Loucy (cell line): Measurements from ENCODE around the gene FXYD3.
A peak's percentile ranks its signal among the peaks of the same experiment; 100 is the strongest.
"Not testable (repeated sequence)": the region's sequence is repeated elsewhere in the genome, so short reads cannot be mapped to it uniquely, and the experiment has no call there.

ENCODE experiments used
- H2AFZ ChIP-seq: fragments of 200-600 bp; sonication (generic); 2 replicates; pipeline ENCODE4 v1.6.0; 2016; ENCODE audit warnings: antibody characterized with exemption, mild to moderate bottlenecking, low read length, moderate library complexity
- H3F3A ChIP-seq: fragments of 200-600 bp; 2 replicates; pipeline ENCODE4 v1.6.0; 2016; ENCODE audit warnings: antibody characterized with exemption, low read depth, mild to moderate bottlenecking
- H3K27me3 ChIP-seq: fragments of 200-600 bp; sonication (generic); 2 replicates; pipeline ENCODE4 v1.6.1; 2014; ENCODE audit warnings: low read length, mild to moderate bottlenecking; ENCODE audit not compliant: insufficient read depth, poor library complexity, severe bottlenecking
- H3K36me3 ChIP-seq: fragments of 200-600 bp; sonication (generic); 2 replicates; pipeline ENCODE4 v1.6.1; 2016; ENCODE audit warnings: low read length; ENCODE audit not compliant: insufficient read depth
- H3K4me1 ChIP-seq: fragments of 200-600 bp; sonication (generic); 2 replicates; pipeline ENCODE4 v1.5.1; 2014; ENCODE audit warnings: low read length, mild to moderate bottlenecking; ENCODE audit not compliant: insufficient read depth, poor library complexity, severe bottlenecking
- H3K4me2 ChIP-seq: fragments of 200-600 bp; sonication (generic); 2 replicates; pipeline ENCODE4 v1.6.0; 2014; ENCODE audit warnings: antibody characterized with exemption, low read length, low read depth, mild to moderate bottlenecking; ENCODE audit not compliant: poor library complexity, severe bottlenecking
- H3K4me3 ChIP-seq: fragments of 200-600 bp; sonication (generic); 2 replicates; pipeline ENCODE4 v1.5.1; 2014; ENCODE audit warnings: low read length, mild to moderate bottlenecking, mixed read lengths; ENCODE audit not compliant: poor library complexity, severe bottlenecking
- H3K79me2 ChIP-seq: fragments of 200-600 bp; sonication (generic); 2 replicates; pipeline ENCODE4 v1.6.1; 2014; ENCODE audit warnings: low read length; ENCODE audit not compliant: insufficient read depth
- H3K9ac ChIP-seq: fragments of 200-600 bp; sonication (generic); 2 replicates; pipeline ENCODE4 v1.6.0; 2014; ENCODE audit warnings: mild to moderate bottlenecking, low read depth, low read length, moderate library complexity; ENCODE audit not compliant: poor library complexity, severe bottlenecking
- H3K9me2 ChIP-seq: fragments of 200-600 bp; sonication (generic); replicated peaks from 2 replicates; pipeline ENCODE4 v1.6.1; 2016; ENCODE audit warnings: low read depth, low read length, mixed read lengths
- H3K9me3 ChIP-seq: fragments of 200-600 bp; sonication (generic); 2 replicates; pipeline ENCODE4 v1.6.1; 2014; ENCODE audit warnings: mild to moderate bottlenecking, antibody characterized with exemption, low read length, low read depth; ENCODE audit not compliant: insufficient read depth
- H4K20me1 ChIP-seq: fragments of 200-600 bp; sonication (generic); 2 replicates; pipeline ENCODE4 v1.6.0; 2014; ENCODE audit warnings: antibody characterized with exemption, low read length, mild to moderate bottlenecking; ENCODE audit not compliant: insufficient read depth, poor library complexity, severe bottlenecking
- EZH2phosphoT487 ChIP-seq: fragments of 200-600 bp; IDR thresholded peaks from 2 replicates; pipeline ENCODE4 v1.6.1; 2018; ENCODE audit warnings: antibody characterized with exemption, mild to moderate bottlenecking, moderate library complexity, borderline replicate concordance
- TF ChIP-seq, protein P1 (sequence below): fragments of 200-600 bp; sonication (generic); conservative IDR thresholded peaks from 2 replicates; pipeline ENCODE4 v1.5.1; 2014; ENCODE audit warnings: mild to moderate bottlenecking, antibody characterized with exemption, low read length

FXYD3 gene

GRCh38 chr19:35150445-35150844, 34.8 kb downstream of the FXYD3 start:
- Histone ChIP-seq H3K9me2 (no peaks in the 10 kb centered on the region), H3K9me3 (no peaks in the 10 kb centered on the region), H3K79me2 (peaks cover 9% of the 10 kb centered on the region), H3K4me3 (no peak overlapping the region), H3K4me1 (peaks cover 16% of the 10 kb centered on the region), H2AFZ (no peak overlapping the region), H3K36me3 (no peaks in the 10 kb centered on the region), H4K20me1 (peaks cover 8% of the 10 kb centered on the region), H3F3A (no peaks in the 10 kb centered on the region), H3K9ac (no peak overlapping the region), H3K4me2 (no peak overlapping the region), H3K27me3 (no peaks in the 10 kb centered on the region)
- no peak for TF ChIP-seq EZH2phosphoT487
- TF ChIP-seq, protein P1, sequence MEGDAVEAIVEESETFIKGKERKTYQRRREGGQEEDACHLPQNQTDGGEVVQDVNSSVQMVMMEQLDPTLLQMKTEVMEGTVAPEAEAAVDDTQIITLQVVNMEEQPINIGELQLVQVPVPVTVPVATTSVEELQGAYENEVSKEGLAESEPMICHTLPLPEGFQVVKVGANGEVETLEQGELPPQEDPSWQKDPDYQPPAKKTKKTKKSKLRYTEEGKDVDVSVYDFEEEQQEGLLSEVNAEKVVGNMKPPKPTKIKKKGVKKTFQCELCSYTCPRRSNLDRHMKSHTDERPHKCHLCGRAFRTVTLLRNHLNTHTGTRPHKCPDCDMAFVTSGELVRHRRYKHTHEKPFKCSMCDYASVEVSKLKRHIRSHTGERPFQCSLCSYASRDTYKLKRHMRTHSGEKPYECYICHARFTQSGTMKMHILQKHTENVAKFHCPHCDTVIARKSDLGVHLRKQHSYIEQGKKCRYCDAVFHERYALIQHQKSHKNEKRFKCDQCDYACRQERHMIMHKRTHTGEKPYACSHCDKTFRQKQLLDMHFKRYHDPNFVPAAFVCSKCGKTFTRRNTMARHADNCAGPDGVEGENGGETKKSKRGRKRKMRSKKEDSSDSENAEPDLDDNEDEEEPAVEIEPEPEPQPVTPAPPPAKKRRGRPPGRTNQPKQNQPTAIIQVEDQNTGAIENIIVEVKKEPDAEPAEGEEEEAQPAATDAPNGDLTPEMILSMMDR: no peak

DNA sequence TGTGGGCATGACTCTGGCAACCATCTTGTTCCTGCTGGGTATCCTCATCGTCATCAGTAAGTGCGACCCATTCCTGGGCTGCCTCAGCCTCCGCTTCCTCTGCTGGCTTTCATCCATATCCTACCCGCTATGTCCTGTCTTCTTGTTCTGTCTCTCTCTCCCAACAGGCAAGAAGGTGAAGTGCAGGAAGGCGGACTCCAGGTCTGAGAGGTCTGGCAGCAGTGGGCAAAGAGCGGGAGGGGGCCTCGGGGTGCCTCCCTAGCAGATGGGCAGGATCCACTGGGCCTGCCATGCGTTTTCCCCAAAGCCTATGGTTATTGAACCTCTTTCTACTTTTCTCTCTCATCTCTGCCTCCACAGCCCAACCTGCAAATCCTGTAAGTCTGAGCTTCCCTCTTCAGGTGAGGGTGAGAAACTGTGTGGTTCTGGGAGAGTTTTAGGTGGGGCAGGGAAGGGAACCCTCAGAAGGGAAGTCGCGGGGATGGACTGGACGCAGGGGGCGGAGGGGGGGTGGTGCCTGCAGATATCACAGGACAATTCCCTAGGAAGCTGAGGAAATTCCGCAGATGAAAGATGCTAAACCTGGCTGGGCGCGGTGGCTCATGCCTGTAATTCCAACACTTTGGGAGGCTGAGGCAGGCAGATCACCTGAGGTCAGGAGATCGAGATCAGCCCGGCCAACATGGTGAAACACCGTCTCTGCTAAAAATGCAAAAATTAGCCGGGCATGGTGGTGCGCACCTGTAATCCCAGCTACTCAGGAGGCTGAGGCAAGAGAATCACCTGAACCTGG, 35.8 kb downstream of the FXYD3 start:
- Histone ChIP-seq H3K9me2 (no peaks in the 10 kb centered on the region), H3K36me3 (no peaks in the 10 kb centered on the region), H3K4me3 (no peak overlapping the region), H4K20me1 (peaks cover 18% of the 10 kb centered on the region), H3K9me3 (no peaks in the 10 kb centered on the region), H2AFZ (no peak overlapping the region), H3K79me2 (peaks cover 19% of the 10 kb centered on the region), H3K4me1 (peaks cover 25% of the 10 kb centered on the region), H3F3A (no peaks in the 10 kb centered on the region), H3K9ac (no peak overlapping the region), H3K27me3 (no peaks in the 10 kb centered on the region), H3K4me2 (no peak overlapping the region)
- TF ChIP-seq, protein P1: no peak

- H3K4me3 ChIP-seq, H2AFZ ChIP-seq, H3K9me2 ChIP-seq, H3K9me3 ChIP-seq, H3K27me3 ChIP-seq, H3F3A ChIP-seq, H3K9ac ChIP-seq: not testable (repeated sequence)
- H4K20me1 ChIP-seq: peaks cover 33% of the 10 kb centered on the region
- H3K4me1 ChIP-seq: peaks cover 31% of the 10 kb centered on the region
- peak overlapping the region; percentile 100 for H3K4me2 ChIP-seq
- peaks cover 36% of the 10 kb centered on the region for H3K79me2 ChIP-seq
- peaks cover 13% of the 10 kb centered on the region; the same call in 1 of the 2 replicates for H3K36me3 ChIP-seq
Observed at GRCh38 chr19:35153129-35153522, 37.5 kb downstream of the FXYD3 start.
